Measurements from ENCODE around the gene TRIM69.
"Not testable (repeated sequence)": the region's sequence is repeated elsewhere in the genome, so short reads cannot be mapped to it uniquely, and the experiment has no call there.

Gene TRIM69, protein sequence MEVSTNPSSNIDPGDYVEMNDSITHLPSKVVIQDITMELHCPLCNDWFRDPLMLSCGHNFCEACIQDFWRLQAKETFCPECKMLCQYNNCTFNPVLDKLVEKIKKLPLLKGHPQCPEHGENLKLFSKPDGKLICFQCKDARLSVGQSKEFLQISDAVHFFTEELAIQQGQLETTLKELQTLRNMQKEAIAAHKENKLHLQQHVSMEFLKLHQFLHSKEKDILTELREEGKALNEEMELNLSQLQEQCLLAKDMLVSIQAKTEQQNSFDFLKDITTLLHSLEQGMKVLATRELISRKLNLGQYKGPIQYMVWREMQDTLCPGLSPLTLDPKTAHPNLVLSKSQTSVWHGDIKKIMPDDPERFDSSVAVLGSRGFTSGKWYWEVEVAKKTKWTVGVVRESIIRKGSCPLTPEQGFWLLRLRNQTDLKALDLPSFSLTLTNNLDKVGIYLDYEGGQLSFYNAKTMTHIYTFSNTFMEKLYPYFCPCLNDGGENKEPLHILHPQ

DNA sequence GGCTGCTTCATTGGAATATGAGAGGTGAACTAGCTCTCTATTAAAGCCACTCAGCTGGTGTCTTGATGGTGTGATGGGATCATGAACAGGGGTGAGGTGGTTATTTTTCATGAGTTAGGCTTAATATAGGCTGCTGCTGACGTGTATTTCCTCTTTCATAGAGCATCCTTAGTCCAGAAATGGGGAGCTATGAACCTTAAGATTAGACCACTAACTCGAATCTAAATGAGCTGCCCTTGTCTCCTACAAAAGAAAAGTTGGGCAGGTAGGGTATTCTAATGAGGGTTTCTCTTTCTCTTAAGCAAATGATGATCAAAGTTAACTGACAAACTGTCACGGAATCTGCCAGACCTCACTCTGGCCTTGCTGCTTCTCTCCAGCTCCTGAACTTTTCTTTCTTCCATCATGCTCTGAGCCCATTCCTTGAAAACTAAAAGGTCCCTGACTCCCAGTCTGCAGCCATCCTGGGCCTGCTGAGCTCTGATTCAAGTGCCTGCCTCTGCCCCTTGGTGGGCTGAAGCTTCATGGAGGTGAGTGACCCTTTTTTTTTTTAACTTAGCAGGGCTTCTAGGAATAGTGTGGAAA lies at the start of gene TRIM69:
TRIM69 (plus strand) TSS at position 348 of the 585 bp plus-strand sequence; CDS start at position 525, 177 bp downstream.
- DNase-seq: peak; percentile 16

DNA sequence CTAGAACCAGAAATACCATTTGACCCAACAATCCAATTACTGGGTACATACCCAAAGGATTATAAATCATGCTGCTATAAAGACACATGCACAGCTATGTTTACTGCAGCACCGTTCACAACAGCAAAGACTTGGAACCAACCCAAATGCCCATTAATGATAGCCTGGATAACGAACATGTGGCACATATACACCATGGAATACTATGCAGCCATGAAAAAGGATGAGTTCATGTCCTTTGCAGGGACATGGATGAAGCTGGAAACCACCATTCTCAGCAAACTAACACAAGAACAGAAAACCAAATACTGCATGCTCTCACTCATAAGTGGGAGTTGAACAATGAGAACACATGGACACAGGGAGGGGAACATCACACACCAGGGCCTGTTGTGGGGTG lies 47.0 kb upstream of the TRIM69 start:
- not testable (repeated sequence) for DNase-seq

DNA sequence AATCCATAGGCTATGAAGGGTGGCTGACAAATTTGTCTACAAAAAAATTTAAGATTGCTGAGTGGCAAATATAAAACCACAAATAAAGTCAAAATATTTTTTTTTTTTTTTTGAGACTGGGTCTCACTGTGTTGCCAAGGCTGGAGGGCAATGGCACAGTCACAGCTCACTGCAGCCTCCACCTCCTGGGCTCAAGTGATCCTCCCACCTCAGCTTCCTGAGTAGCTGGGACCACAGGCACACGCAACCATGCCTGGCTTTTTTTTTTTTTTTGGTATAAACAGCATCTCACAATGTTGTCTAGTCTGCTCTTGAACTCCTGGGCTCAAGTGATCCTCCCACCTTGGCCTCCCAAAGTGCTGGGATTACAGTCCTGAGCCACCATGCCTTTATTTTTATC lies 46.1 kb upstream of the TRIM69 start:
- peak; percentile 54 for DNase-seq

DNA sequence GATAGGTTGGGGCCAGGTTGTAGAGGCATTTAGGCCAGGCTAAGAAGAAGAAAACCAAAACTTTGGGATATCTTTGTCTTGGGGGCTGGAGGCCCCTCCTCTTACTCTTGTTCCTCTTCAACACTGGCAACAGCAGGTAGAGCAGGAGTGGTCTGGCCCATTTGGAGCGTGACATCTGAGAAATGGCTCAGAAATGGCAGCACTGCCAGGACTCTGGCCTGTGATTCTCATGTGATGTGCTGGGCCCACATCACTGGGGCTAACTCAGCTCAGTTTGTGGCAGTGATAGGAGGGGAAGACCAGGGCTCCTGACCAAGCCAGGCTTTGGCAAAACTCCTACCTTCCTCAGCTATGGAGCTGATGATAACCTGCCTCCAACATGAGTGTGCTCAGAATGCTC lies 43.7 kb upstream of the TRIM69 start:
- DNase-seq: no peak

DNA sequence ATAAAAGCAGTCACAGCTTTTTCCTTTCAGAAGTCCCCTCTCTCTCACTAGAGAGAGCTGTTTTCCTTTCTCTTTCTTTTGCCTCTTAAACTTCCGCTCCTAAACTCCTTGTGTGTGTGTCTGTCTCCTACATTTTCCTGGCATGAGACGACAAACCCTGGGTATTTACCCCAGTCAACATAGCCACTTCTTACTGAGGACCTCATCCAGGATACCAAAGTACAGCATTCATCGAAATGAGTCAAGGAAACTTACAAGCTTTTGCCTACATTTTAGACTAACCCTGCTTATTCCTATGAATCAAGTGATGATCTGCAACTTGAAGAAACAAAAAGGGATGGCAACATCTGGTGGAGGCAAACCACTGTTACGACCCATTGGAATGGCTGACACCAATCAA lies 41.9 kb upstream of the TRIM69 start:
- DNase-seq: no peak

DNA sequence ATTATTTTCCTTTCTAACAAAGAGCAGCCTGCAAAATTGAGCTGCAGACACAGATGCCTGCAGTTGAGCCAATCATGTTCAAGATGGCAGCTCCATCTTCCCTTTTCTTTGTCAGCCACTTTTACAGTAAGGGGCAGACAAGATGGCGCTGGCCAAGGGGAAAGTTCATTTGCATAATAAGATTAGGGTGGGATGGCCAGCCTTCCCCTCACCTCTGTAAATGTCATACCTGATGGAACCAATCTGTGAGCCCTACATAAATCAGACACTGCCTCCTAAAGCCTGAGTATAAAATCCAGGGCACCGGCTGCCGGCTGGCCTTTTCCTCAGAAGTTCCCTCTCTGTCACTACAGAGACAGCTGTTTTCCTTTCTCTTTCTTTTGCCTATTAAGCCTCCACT lies 41.0 kb upstream of the TRIM69 start:
- no peak for DNase-seq

GRCh38 chr15:44697014-44697413 lies 39.3 kb upstream of the TRIM69 start:
- DNase-seq: no peak

- no peak for DNase-seq
Measured at GRCh38 chr15:44698641-44699040, 37.7 kb upstream of the TRIM69 start.

GRCh38 chr15:44700676-44701075 lies 35.7 kb upstream of the TRIM69 start:
- DNase-seq: not testable (repeated sequence)

DNA sequence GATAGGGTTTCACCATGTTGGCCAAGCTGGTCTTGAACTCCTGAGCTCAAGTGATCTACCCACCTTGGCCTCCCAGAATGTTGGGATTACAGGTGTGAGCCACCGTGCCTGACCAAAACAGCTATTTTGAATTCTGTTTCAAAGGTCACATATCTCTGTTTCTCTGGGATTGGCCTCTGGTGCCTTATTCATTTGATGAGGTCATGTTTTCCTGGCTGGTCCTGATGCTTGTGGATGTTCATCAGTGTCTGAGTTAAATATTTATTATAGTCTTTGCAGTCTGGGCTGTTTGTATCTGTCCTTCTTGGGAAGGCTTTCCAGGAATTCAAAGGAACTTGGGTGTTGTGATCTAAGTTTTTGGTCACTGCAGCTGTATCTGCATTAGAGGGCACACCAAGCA lies 30.3 kb upstream of the TRIM69 start:
- no peak for DNase-seq

- no peak for DNase-seq
Measured at GRCh38 chr15:44706401-44706800, 29.9 kb upstream of the TRIM69 start.

GRCh38 chr15:44706946-44707636 lies 29.2 kb upstream of the TRIM69 start:
- no peak for DNase-seq

DNA sequence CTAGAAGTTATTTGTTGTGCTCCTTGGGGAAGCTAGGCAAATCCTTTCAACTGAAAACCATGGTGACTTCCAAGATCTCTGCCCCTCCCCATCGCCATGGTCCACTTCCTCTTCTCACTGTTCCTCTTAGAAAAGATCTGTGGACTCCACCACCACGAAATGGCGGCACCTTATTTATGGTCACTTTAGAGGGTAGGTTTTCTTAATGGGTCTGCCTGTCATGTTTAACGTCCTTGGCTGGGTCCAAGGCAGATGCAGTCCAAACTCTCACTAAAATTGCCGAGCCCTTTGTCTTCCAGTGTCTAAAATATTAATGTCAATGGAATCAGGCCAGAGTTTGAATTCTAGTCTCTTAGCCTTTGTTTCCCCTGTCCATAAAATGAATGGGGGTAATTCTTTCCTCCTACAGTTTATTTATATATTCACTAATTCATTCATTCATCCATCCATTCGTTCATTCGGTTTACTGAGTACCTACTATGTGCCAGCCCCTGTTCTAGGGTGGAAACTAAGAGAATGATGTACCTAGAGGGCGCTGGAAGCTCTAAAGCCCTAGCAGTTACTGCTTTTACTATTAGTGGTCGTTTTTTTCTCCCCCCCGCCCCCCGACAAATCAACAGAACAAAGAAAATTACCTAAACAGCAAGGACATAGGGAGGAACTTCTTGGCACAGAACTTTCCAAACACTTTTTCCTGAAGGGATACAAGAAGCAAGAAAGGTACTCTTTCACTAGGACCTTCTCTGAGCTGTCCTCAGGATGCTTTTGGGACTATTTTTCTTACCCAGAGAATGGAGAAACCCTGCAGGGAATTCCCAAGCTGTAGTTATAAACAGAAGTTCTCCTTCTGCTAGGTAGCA lies 25.9 kb upstream of the TRIM69 start:
- peak; percentile 59 for DNase-seq

DNA sequence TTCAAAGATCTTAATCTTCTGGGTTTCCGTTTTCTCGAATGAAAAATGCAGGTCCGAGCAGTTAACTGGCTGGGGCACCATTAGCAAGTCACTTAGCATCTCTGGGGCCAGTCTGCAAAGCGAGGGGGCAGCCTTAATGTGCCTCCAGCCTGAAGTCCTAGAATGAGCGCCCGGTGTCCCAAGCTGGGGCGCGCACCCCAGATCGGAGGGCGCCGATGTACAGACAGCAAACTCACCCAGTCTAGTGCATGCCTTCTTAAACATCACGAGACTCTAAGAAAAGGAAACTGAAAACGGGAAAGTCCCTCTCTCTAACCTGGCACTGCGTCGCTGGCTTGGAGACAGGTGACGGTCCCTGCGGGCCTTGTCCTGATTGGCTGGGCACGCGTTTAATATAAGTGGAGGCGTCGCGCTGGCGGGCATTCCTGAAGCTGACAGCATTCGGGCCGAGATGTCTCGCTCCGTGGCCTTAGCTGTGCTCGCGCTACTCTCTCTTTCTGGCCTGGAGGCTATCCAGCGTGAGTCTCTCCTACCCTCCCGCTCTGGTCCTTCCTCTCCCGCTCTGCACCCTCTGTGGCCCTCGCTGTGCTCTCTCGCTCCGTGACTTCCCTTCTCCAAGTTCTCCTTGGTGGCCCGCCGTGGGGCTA lies 25.1 kb upstream of the TRIM69 start, which contains the start of the genes B2M and PATL2:
B2M (plus strand) TSS at position 422 of the 647 bp plus-strand sequence; CDS start at position 452, 30 bp downstream.
PATL2 (minus strand) TSS at position 228 of the 647 bp plus-strand sequence. CDS start 34,833 bp downstream, outside the sequence.
- DNase-seq: peak; percentile 95

DNA sequence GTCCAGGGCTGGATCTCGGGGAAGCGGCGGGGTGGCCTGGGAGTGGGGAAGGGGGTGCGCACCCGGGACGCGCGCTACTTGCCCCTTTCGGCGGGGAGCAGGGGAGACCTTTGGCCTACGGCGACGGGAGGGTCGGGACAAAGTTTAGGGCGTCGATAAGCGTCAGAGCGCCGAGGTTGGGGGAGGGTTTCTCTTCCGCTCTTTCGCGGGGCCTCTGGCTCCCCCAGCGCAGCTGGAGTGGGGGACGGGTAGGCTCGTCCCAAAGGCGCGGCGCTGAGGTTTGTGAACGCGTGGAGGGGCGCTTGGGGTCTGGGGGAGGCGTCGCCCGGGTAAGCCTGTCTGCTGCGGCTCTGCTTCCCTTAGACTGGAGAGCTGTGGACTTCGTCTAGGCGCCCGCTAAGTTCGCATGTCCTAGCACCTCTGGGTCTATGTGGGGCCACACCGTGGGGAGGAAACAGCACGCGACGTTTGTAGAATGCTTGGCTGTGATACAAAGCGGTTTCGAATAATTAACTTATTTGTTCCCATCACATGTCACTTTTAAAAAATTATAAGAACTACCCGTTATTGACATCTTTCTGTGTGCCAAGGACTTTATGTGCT lies 24.5 kb upstream of the TRIM69 start:
- DNase-seq: peak; percentile 70

DNA sequence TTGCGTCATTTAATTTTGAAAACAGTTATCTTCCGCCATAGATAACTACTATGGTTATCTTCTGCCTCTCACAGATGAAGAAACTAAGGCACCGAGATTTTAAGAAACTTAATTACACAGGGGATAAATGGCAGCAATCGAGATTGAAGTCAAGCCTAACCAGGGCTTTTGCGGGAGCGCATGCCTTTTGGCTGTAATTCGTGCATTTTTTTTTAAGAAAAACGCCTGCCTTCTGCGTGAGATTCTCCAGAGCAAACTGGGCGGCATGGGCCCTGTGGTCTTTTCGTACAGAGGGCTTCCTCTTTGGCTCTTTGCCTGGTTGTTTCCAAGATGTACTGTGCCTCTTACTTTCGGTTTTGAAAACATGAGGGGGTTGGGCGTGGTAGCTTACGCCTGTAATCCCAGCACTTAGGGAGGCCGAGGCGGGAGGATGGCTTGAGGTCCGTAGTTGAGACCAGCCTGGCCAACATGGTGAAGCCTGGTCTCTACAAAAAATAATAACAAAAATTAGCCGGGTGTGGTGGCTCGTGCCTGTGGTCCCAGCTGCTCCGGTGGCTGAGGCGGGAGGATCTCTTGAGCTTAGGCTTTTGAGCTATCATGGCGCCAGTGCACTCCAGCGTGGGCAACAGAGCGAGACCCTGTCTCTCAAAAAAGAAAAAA lies 23.9 kb upstream of the TRIM69 start:
- DNase-seq: peak; percentile 72

GRCh38 chr15:44713006-44713966 lies 23.0 kb upstream of the TRIM69 start:
- no peak for DNase-seq

GRCh38 chr15:44715142-44715796 lies 21.1 kb upstream of the TRIM69 start:
- DNase-seq: no peak

GRCh38 chr15:44715797-44716334 lies 20.5 kb upstream of the TRIM69 start:
- DNase-seq: no peak
